Measurements from ENCODE around the gene DDX6.
"Not testable (repeated sequence)": the region's sequence is repeated elsewhere in the genome, so short reads cannot be mapped to it uniquely, and the experiment has no call there.

The DDX6 gene

GRCh38 chr11:118790357-118791110, 430 bp downstream of the DDX6 start:
- peak; percentile 40 for DNase-seq

DNA sequence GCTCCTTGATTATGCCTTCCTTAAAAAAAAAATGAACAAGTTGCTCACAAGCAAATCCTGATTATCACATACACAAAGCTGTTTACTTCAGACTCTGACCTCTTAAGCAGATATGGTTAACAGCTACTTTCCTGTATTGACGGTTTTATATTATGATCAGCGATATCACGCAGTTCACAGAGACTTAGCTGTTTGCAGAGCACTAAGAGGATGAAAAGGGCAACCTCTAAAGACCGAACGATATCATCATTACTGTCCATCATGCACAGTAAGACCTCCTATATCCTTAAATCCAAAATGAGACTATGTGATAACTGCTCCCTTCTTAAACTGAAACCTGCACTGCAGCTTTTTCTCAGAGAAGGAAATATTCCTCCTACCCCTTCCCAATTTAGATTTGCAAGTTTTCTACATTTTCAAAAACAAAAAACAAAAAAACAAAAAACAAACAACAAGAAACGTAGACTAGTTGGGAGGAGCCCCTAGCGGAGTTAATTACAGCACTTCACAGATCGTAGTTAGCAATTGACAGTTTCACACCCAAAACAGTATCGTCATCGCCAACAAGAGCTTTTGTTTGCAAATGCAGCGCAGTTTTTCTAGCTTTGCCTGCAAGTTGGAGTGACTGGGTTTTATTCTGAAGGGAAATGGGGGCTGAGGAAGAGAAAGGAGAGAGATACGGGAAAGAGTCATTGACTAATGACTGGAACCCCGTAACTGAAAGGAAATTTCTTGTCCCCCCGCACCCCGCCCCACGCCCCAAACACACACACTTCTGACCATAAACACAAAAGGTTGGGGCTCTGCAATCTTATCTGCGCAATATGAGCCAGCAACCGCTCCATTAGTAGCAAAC, 1.2 kb downstream of the DDX6 start:
- no peak for DNase-seq

GRCh38 chr11:118786657-118787056, 4.3 kb downstream of the DDX6 start:
- no peak for DNase-seq

DNA sequence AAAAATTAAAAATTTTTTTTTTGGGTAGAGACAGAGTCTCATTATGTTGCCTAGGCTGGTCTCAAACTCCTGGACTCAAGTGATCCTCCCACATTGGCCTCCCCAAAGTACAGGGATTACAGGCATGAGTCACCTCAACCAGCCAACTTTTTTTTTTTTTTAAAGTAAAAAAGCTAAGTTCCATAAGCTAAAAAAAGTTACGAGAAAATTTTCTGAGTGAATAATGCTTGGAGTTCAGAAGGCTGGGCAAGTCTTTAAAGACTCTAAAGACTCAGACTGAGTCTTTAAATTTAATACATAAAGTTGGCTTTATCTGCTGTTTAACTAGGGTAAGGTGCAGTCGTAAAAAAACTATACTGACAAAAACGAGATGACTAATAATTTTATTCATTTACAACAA, 5.6 kb downstream of the DDX6 start:
- DNase-seq: no peak

DNA sequence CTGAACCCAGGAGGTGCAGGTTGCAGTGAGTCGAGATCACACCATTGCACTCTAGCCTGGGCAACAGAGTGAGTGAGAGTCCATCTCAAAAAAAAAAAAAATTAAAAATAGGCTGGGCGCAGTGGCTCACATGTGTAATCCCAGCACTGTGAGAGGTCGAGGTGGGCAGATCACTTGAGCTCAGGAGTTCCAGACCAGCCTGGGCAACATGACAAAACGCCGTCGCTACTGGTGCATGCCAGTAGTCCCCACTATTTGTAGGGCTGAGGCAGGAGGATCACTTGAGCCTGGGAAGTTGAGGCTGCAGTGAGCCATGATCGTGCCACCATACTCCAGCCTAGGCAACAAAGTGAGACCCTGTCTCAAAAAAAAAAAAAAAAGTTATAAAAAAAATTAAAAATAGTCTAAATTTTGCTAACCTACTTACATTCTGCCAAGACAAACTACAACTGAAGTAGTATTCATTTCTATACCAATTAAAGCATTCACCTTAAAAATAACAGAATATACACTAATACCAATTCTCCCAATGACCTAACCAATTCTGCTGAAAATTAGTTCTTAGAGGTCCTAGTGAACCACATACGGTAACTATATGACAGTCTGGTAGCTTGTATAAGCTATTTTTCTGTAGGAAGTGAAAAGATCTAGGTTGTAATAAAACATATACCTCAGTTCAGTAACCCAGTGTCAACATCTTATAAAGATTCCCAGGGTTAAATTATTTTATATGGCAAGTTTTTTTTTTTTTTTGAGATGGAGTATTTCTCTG, 7.1 kb downstream of the DDX6 start:
- no peak for DNase-seq

DNA sequence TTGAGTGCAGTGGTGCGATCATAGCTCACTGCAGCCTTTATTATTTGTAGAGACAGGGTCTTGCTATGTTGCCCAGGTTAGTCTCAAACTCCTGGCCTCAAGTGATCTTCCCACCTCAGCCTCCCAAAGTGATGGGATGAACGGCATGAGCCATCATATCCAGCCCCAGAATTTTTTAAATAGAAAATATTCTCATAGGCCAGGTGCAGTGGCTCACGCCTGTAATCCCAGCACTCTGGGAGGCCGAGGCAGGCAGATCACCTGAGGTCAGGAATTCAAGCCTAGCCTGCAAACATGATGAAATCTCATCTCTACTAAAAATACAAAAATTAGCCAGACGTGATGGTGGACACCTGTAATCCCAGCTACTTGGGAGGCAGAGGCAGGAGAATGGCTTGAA, 7.6 kb downstream of the DDX6 start:
- DNase-seq: not testable (repeated sequence)

DNA sequence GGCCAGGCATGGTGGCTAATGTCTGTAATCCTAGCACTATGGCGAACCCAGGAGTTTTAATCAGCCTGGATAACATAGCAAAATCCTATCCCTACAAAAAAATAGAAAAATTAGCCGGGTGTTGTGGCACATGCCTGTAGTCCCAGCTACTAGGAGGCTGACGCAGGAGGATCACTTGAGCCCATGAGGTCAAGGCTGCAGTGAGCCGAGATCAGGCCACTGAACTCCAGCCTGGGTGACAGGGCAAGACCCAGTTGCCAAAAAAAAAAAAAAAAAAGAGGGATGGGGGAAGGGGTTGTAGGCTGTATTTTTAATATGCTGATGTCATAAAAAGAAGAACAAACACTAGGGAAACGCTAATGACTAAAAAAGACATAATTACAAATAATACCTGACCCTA, 12.1 kb downstream of the DDX6 start:
- no peak for DNase-seq

- DNase-seq: no peak
Measured at GRCh38 chr11:118774032-118774431, 16.9 kb downstream of the DDX6 start.

DNA sequence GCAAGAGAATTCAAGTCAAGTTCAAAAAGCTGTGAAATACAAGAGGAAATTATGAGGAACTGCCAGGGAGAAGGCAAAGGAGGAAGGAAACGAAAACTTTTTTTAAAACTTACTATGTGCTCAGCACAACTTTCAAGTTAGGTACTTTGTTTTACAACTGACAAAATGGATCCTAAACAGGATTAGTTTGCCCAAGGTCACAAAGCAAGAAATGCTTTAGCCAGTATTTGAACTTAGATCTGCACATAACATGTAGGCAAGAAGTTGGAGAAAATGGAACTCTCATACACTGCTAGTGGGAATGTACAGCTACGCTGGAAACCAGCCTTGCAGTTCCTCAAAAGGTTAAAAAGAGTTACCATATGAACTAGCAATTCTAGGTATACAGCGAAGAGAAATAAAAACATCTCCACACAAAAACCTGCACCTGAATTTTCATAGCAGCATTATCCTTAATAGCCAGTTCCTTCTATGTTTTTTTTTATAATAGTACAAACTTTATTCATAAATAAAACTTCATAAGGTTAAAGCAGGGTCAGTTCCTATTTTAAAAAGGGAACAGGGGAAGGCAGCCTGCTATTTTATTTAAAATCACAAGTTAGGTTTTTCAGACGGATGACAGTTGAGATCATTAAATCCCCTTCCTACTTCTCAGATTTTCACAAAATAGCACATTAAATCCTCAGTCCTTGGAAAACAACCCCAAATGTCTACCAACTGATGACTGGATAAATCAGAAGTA, 19.2 kb downstream of the DDX6 start:
- no peak for DNase-seq

DNA sequence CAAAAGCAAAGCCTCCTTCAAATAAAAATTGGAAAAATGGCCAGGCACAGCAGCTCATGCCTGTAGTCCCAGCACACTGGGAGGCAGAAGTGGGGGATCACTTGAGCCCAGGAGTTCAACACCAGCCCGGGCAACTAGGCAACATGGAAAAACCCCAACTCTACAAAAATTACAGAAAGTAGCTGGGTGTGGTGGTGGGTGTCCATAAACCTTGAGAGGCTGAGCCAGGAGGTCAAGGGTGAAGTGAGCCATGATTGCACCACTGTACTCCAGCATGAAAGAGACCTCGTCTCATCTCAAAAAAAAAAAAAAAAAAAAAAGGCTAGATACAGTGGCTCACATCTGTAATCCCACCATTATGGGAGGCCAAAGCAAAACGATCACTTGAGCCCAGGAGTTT, 22.3 kb downstream of the DDX6 start:
- DNase-seq: no peak

DNA sequence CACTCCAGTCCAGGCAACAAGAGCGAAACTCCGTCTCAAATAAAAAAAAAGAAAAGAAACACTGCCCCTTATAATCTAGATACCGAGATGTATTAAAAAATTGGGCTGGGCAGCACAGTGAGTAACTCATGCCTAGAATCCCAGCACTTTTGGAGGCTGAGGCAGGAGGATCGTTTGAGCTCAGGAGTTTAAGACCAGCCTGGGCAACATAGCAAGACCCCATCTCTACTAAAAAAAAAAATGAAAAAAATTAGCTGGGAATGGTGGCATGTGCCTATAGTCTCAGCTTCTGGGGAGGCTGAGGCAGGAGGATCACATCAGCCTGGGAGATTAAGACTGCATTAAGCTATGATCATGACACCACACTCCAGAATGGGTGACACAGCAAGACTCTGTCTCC, 24.9 kb downstream of the DDX6 start:
- DNase-seq: no peak

GRCh38 chr11:118765095-118765691, 25.8 kb downstream of the DDX6 start:
- DNase-seq: not testable (repeated sequence)

GRCh38 chr11:118763041-118763440, 27.9 kb downstream of the DDX6 start:
- DNase-seq: no peak

DNA sequence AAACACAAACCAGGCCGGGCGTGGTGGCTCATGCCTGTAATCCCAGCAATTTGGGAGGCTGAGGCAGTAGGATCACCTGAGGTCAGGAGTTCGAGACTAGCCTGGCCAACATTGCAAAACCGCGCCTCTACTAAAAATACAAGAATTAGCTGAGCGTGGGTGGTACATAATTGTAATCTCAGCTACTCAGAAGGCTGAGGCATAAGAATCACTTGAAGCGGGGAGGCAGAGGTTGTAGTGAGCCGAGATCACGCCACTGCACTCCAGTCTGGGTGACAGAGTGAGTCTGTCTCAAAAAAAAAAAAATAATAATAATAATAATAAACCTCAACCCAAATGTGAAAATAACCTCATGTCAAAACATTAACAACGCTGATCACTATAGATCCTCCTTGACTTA, 29.0 kb downstream of the DDX6 start:
- DNase-seq: not testable (repeated sequence)

- no peak for DNase-seq
Measured at GRCh38 chr11:118757876-118758399, 33.0 kb downstream of the DDX6 start.

DNA sequence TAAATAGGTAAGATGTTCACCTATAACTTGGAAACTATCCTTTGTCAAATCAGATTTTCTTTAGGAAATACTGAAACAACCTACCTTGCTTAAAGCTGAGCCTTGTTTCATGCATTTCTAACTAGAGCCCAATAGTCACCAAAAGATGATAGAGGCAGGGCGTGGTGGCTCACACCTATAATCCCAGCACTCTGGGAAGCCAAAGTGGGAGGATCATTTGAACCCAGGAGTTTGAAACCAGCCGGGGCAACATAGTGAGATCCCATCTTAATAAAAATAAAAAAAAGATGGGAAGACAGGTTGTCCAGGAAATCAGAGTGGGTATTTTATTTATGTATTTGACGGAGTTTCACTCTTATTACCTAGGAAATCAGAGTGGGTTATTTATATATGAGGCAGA, 38.3 kb downstream of the DDX6 start:
- no peak for DNase-seq

- DNase-seq: no peak
Measured at GRCh38 chr11:118749429-118749828, 41.5 kb downstream of the DDX6 start.

DNA sequence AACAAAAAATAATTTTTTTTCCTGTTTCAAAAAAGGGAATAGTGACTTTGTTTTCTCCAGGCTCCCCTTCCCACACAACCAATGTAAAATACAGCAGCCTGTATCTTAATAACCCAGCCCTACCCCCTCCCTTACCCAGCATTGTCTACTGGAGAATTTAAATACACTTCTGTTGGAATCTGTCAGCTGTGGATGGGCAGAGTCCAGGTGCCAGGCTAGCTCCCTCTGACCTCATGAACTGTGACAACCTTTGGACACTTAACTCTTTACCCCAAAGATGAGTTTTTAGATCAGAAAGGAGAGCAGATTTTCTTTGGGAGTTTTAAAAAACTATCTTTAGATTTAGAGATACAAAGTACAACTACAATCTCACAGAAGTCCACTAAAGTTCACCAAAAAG, 42.9 kb downstream of the DDX6 start:
- no peak for DNase-seq

DNA sequence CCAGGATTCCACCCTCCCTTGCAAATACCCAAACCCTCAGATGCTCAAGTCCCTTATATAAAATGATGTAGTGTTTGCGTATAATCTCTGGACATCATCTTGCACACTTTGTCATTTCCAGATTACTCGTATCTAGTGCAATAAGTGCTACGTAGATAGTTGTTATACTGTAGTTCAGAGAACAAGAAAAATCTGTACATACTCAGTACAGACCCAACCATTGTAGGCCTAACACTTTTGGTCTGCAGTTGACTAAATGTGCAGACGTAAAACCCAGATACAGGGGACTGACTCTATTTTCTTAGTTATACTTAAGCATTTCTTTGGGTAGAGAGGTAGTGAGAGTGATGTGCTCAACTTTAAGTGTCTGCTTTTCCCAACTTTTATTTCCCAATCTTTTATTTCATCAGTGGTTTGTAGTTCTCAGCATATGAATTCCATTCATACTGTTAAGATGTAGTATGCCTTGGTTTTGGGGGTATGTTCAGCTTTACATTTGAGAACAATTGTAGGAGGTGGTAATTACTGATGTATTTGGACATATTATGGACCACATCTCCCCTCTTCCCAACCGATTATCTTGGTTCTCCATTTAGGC, 43.9 kb downstream of the DDX6 start:
- DNase-seq: no peak

- DNase-seq: no peak
Measured at GRCh38 chr11:118744046-118744445, 46.9 kb downstream of the DDX6 start.

DNA sequence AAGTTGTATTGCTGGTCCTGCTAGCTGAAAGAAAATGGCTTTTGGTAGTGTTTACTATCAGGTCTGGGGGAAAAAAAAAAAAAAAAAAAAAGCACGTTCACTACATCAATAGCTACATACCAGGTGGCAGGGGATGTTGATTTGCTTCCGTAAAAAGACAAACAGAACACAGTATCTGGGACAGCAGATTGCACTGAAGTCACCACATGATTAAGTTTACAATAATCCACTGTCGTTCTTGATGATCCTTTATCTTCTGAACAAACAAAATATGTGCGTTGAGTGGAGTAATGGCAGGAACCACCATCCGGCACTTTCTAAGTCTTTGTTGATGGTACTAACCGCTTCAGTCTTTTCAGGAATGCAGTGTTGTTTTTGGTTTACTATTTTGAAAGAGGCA, 48.7 kb downstream of the DDX6 start:
- DNase-seq: no peak

DNA sequence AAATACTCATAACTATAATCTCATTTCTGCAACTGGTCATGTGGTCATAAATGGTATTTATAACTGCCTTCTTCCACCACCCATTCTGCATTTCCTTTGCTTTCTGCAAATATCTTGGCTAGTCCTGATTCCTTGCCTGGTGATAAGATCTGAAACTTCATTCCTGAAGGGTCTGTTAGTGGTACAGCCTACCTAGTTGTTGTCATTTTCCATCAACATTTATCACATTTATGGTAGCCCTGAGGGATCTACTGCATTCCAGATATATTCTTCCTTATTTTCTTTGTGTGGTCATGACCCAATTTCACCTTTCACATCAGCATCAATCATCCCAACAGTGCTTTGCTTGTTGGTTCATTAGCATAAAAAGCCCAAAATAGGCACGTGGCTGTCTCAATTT, 50.1 kb downstream of the DDX6 start:
- DNase-seq: no peak

All from NCI-H1436 (cell line).